ENCODE results near the gene CD63.

GRCh38 chr12:55777856-55778255 is 49.0 kb upstream of the CD63 start:
- no peak for TF ChIP-seq POLR2A (IDR thresholded peaks at IDR 0.05; ENCODE audit: low read depth, low read length)
- no peak for TF ChIP-seq POLR2AphosphoS5 (IDR thresholded peaks at IDR 0.05; ENCODE audit: low read depth, low read length)

Data from GM12891 (cell line).